Stimulated activated CD4-positive, alpha-beta T cell treated with anti-CD3 and anti-CD28 coated beads, Interleukin-1b, Interleukin-23, amount 100 ng/mL, for 4 hours (primary cell): ENCODE results near the gene FEZ2.

Experiments
- DNase-seq, 2 donors: peaks; one replicate each; pipeline ENCODE4 v3.0.0-alpha.2; 2020; ENCODE audit warnings: low read depth in 2 of 2

FEZ2 gene

GRCh38 chr2:36562240-36562639 lies 35.7 kb downstream of the FEZ2 start:
- DNase-seq = no peak

DNA sequence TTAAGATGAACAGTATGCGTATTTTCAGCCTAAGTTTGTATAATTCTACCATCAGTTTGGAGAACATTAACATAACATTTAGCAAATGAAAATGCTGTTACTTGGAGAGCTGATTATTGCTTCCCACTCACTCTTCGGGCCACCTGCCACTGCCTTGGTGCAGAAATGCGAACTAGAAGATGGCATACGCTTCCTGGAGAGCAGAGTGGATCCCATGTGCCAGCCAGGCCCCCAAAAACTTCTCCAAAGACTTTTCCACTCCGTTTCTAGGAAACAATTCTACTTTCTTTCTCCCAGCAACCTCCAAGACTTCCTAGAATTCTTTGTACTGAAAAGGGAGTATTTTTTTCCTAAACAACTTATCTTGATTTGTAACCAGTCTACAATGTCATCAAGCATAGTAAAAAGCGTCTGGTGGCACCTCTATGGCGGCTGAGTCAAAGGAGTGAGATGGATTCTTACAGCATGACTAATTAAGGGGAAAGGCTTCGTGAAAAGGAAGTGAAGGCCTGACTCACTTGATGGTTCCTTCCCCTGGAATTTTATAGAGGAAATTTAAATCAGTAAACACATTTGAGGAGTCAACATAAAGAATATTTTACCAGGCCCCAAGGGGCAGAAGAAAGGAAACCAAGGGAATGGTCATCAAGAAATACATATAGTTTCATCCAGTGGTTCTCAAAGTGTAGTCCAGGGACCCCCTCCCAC lies 36.6 kb downstream of the FEZ2 start:
- no peak for DNase-seq

DNA sequence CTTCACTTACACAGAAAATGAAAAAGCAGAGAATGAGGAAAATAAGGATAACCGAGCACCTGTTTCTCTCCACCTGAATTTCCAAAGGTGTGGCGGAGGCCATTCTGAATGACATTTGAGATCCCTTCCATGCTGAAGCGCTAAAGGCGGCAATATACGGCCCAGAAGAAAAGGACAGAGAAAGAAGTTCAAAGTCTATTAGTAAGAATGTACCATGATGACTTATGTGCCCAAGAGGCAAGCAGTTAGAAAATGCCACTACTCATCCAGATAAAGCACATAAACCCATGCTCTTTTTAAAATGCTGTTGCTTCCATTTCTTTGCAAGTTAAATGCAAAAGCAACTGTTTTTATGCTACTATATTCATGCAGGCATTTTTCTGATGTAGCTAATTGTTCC lies 37.2 kb downstream of the FEZ2 start:
- no peak for DNase-seq

DNA sequence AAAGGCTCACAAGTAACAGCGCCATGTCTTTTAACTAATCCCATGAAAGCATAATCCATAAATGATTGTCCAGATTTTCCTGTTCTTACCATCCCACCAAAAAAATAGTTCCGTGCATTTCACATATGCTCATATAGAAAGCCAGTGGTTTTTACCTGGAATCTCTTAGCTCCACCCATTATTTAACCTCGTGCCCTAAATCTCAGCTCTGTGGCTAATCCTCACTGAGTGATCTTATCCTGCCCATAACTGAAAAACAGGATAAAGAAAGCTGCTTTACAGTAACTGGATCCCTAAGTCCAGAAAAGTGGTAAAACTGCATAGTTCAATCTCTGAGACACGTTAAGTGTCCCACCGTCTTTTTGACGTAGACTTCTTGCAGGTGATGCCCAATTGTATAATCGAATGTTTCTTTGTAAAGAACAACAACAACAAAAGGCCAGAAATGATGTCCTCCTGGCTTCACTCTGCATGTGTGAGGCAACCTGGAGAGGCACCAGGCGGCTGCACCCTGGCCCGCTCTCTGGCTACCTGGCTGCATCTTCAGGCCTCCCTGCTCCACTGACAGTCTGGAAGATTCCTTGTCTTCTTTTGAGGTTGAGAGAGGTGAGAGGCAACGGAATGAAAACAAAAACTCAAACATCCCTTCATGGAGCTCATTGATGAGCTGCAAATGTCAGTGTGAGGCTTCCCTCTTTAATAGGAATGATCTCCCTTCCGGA lies 38.6 kb downstream of the FEZ2 start:
- DNase-seq = no peak

GRCh38 chr2:36556842-36557241 lies 41.1 kb downstream of the FEZ2 start:
- DNase-seq = no peak

DNA sequence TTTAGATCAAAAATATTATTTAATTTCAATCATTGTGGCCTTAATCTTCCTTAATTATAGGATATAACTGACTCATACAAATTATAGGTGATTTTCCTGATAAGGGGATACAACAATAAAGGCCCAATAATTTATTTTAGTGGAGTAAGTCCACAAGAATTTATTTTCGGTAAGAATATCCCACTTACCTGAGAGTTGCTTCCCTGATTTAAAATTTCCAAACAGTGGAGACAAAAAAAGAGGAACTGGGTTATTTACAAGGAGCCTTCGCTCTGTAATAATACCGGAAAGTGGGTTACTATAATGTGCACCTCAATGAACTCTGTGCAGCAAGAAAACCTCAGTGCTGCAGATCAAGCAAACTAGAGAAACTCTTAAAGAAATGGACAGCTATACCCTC lies 42.2 kb downstream of the FEZ2 start:
- DNase-seq = no peak

GRCh38 chr2:36554531-36554930 lies 43.4 kb downstream of the FEZ2 start:
- DNase-seq = no peak

- no peak for DNase-seq
Measured at GRCh38 chr2:36553683-36554082, 44.3 kb downstream of the FEZ2 start.

GRCh38 chr2:36550006-36550405 lies 48.0 kb downstream of the FEZ2 start:
- no peak for DNase-seq

- DNase-seq = no peak
Measured at GRCh38 chr2:36549165-36549574, 48.8 kb downstream of the FEZ2 start.

DNA sequence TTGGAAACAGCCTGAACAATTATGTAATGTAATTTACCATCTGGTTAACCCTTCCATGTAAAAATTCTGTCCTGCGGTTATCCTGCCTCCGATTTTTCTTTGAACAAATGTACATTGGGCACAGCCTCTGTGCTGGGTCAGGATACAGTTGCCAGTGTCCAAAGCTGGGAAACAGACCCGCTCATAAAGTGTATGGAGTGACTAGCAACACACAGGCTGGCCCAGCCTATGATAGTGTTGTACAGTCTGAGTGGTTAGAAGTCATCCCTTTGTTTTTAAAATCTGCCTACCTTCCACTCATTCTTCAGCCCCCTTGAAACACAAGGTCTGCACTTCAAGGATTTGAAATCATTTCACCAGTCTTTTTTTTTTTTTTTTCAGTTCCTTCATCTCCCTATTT lies 50.1 kb downstream of the FEZ2 start:
- no peak for DNase-seq

- DNase-seq = no peak
Measured at GRCh38 chr2:36545871-36546416, 52.0 kb downstream of the FEZ2 start.

- no peak for DNase-seq
Measured at GRCh38 chr2:36544638-36545338, 53.2 kb downstream of the FEZ2 start.

DNA sequence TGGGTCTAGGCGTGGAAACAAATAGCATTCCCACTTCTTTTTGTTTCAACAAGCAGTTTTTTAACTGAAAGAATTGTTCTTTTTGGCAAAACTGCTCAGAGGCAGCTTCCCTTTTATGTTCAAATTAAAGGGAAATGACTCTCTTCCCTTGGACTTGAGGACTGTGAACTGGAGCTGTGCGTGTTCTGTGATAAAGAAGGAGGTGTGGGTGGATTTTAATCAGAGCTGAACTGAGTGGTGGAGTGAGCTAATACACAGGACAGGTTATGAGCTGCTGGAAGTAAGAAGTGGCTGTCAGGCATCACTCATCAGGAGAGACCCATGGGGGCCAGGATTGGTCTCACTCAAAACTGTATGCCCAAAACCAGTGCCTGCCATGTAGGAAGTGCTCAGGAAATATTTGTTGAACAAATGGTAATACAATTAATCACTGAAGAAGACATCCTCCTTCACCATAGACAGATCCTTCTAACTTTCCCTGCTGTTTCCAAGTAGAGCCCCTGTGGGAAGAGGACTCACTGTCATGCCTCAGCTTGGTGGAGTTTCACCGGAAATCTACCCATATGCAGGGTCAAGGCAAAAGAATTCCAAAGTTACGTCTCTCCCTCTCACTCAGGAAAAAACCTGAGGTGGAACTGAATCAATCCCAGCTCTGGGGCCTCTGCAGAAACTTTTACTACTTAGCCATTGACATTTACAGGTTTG lies 55.9 kb downstream of the FEZ2 start:
- DNase-seq = no peak

- no peak for DNase-seq
Measured at GRCh38 chr2:36540986-36541754, 56.8 kb downstream of the FEZ2 start.

DNA sequence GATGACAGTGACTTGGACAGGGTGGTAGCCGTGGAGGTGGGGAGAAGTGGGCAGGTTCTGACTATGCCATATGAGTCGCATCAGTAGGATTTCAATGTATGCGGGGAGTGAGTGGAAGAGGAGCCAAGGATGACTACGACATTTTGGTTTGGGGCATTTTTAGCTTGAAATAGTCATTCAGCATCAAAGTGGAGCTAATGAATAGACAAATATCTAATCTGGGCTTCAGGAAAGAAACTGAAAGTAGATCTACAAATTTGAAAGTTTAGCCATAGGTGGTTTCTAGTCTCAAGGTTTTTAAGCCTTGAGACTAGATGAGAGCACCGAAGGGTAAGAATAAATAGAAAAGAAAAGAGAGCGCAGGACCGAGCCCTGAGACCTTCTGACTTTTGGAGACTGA lies 58.3 kb downstream of the FEZ2 start:
- no peak for DNase-seq

DNA sequence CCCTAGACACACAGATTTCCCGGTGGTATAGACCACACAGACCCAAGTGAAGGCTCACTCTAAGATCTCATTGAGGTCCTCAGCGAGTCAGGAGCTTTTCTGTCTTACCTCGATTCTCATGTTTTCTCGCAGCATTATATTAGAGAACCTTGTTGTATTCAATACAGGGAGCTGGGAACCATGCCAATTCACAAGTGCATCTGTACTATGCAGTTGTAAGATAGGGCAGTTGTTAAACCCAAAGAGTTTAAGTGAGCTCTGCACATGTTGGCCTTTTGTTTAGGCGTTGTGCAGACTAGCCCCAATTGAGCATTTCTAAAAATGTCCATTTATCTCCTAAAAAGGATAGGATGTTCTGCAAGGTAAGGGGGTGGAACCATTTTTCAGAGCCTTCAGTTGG lies 59.6 kb downstream of the FEZ2 start:
- no peak for DNase-seq

DNA sequence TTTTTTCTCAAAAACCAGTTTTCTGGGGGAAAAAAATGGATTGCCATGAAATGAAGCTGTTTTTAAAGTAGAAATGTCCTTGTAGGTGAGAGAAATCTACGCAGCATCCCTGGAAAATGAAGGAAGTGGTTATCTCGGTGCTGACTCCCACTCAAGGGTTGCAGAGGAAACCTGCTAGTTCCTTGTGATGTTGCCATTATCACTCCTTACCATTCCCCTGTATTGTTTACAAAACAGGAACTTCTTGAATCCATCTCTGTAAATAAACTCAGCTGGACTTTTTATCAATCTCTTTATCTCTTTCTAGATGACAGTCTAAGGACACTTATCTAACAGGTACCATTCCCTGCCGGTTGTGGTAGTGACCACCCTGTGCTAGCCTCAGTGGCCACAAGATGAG lies 61.2 kb downstream of the FEZ2 start:
- no peak for DNase-seq

- DNase-seq = no peak
Measured at GRCh38 chr2:36535099-36535498, 62.9 kb downstream of the FEZ2 start.

DNA sequence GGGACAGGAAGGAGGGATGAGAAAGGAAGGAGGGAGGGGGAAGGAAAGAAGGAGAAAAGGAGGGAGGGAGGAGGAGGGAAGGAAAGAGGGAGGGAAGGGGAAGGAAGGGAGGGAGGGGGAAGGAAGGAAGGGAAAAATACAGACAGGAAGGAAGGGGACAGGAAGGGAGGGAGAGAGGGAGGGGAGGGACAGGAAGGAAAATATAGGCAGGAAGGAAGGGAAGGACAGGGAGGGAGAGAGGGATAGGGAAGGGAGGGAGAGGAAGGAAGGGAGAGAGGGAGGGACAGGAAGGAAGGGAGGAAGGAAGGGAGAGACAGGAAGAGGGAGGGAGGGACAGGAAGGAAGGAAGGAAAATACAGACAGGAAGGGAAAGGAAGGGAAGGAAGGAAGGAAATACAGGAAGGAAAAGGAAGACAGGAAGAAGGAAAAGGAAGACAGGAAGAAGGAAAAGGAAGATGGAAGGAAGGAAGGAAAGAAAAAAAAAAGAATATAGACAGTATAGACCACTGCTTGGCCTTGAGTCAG lies 63.6 kb downstream of the FEZ2 start:
- DNase-seq = no peak

DNA sequence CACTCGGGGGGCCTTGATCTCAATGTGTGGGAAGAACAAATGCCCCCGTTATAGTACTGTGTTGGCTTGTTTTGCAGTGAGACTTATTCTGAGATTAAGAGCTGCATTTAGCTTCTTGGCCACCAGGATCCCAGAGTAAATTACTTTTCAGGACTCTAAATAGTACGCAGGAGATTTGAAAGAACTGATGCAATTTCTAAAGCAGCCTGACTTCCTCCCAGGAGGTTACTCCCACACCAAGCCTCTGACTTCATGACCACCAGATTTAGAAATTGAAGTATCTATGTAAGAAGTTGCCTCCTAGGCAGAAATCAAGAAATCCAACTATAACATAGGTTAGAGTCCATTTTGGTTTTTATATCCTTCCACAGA lies 67.0 kb downstream of the FEZ2 start:
- no peak for DNase-seq
